GM18520 (cell line): ENCODE measurements around the gene ARL6IP4.
A peak's percentile ranks its signal among the peaks of the same experiment; 100 is the strongest.
"Not testable (repeated sequence)": the region's sequence is repeated elsewhere in the genome, so short reads cannot be mapped to it uniquely, and the experiment has no call there.

Experiments used
- ATAC-seq: cut with Tn5 transposase; IDR thresholded peaks from one replicate; pipeline ENCODE4 v1.9.1; 2021; ENCODE audit not compliant: unreplicated experiment

Gene ARL6IP4

GRCh38 chr12:122980183-122981035 is at the start of gene ARL6IP4:
Gene ARL6IP4, plus strand, starts transcription at chr12:122980681. Its CDS starts 459 bp downstream, at chr12:122981140.
- peak; percentile 54 for ATAC-seq

GRCh38 chr12:122932207-122932606 is 48.3 kb upstream of the ARL6IP4 start:
- ATAC-seq: no peak

GRCh38 chr12:122934722-122935121 is 45.8 kb upstream of the ARL6IP4 start:
- no peak for ATAC-seq

- ATAC-seq: no peak
Observed at GRCh38 chr12:122935318-122935717, 45.2 kb upstream of the ARL6IP4 start.

GRCh38 chr12:122937622-122938091 is 42.8 kb upstream of the ARL6IP4 start:
- no peak for ATAC-seq

GRCh38 chr12:122939125-122939524 is 41.4 kb upstream of the ARL6IP4 start:
- ATAC-seq: no peak

- ATAC-seq: not testable (repeated sequence)
Observed at GRCh38 chr12:122941351-122941750, 39.1 kb upstream of the ARL6IP4 start.

GRCh38 chr12:122942637-122943036 is 37.8 kb upstream of the ARL6IP4 start:
- no peak for ATAC-seq

- ATAC-seq: no peak
Observed at GRCh38 chr12:122943196-122943595, 37.3 kb upstream of the ARL6IP4 start.

- ATAC-seq: no peak
Observed at GRCh38 chr12:122944605-122945592, 35.6 kb upstream of the ARL6IP4 start.

GRCh38 chr12:122946690-122947341 is 33.7 kb upstream of the ARL6IP4 start:
- peak; percentile 70 for ATAC-seq

- no peak for ATAC-seq
Observed at GRCh38 chr12:122947352-122947792, 33.1 kb upstream of the ARL6IP4 start.

GRCh38 chr12:122948605-122949004 is 31.9 kb upstream of the ARL6IP4 start:
- no peak for ATAC-seq

GRCh38 chr12:122949405-122949804 is 31.1 kb upstream of the ARL6IP4 start:
- ATAC-seq: no peak

- no peak for ATAC-seq
Observed at GRCh38 chr12:122949816-122950675, 30.4 kb upstream of the ARL6IP4 start.

GRCh38 chr12:122951406-122951805 is 29.1 kb upstream of the ARL6IP4 start:
- ATAC-seq: no peak

GRCh38 chr12:122951979-122952892 is 28.2 kb upstream of the ARL6IP4 start:
- no peak for ATAC-seq

GRCh38 chr12:122955156-122955555 is 25.3 kb upstream of the ARL6IP4 start:
- no peak for ATAC-seq

GRCh38 chr12:122956035-122956434 is 24.4 kb upstream of the ARL6IP4 start:
- no peak for ATAC-seq
